Transverse colon (tissue), 4 donors: ENCODE results near the gene TRIM29.

Experiments used
- CTCF ChIP-seq, 5 experiments: fragments of 200-600 bp in 3 of 5; fragments of 450-650 bp in 2 of 5; sonication (generic) in 3 of 5; IDR thresholded peaks; 1 replicate in 2 of 5; 2 replicates in 3 of 5; pipeline ENCODE4 v1.5.1; 2016 to 2017; ENCODE audit warnings: antibody characterized with exemption in 5 of 5, inconsistent platforms in 3 of 5, mild to moderate bottlenecking in 2 of 5, moderate library complexity in 1 of 5
- EP300 ChIP-seq: sonication (generic); formaldehyde crosslinking; IDR thresholded peaks from one replicate; pipeline ENCODE4 v1.6.1; 2017; ENCODE audit warnings: antibody characterized with exemption, low read depth
- POLR2A ChIP-seq: fragments of 450-650 bp; IDR thresholded peaks from one replicate; pipeline ENCODE4 v1.6.1; 2016; ENCODE audit warnings: antibody characterized with exemption, mild to moderate bottlenecking, moderate library complexity
- POLR2AphosphoS5 ChIP-seq, 3 donors: sonication (generic); formaldehyde crosslinking; IDR thresholded peaks; one replicate each; pipeline ENCODE4 v1.6.1; 2016; ENCODE audit warnings: antibody characterized with exemption in 3 of 3

DNA sequence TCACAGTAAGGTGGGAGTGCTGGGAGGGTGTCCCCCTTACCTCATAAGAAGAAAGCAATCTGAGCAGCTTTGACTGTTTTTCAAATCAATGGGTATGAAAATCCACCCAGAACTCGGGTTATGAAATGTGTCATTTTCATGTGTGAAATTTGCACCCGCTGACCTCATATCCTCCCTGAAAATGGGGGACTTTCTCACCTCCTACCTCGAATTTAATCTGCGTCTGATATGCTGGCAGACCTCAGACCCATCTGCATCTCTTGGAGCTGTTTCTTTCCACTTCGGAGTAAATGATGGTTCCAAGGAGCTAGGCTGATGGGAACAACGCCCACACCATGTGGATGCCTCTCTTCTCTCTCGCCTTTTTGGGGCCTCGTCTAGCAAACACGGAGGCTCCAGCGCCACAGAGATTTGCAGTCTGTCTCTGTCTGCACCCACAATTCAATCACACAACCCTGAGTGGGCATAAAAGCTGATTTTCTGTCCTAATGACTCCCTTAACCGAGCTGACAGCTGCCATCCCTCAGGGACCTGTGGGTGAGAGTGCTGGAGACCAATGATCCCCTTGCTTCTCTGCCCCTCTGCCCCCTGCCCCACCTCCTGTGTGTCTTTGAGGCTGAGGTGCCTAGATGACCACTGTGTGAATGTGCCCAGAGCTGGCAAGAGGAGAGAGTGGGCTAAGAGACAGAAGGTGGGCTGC lies 71.0 kb downstream of the TRIM29 start:
- TF ChIP-seq POLR2A (no peak), POLR2AphosphoS5 (IDR thresholded peaks at IDR 0.05) (no peak), EP300 (no peak), CTCF (IDR thresholded peaks at IDR 0.05) (no peak)
